Measurements from ENCODE around the gene CCDC116. TPM values are rescaled to one million over a fixed set of nuclear protein-coding genes. Genes with fewer than 3 reads are reported as not detected.
"Not testable (repeated sequence)": the region's sequence is repeated elsewhere in the genome, so short reads cannot be mapped to it uniquely, and the experiment has no call there.

The CCDC116 gene
- total RNA-seq, 2 donors from 2014 or later = 0.27 to 3.1 TPM

DNA sequence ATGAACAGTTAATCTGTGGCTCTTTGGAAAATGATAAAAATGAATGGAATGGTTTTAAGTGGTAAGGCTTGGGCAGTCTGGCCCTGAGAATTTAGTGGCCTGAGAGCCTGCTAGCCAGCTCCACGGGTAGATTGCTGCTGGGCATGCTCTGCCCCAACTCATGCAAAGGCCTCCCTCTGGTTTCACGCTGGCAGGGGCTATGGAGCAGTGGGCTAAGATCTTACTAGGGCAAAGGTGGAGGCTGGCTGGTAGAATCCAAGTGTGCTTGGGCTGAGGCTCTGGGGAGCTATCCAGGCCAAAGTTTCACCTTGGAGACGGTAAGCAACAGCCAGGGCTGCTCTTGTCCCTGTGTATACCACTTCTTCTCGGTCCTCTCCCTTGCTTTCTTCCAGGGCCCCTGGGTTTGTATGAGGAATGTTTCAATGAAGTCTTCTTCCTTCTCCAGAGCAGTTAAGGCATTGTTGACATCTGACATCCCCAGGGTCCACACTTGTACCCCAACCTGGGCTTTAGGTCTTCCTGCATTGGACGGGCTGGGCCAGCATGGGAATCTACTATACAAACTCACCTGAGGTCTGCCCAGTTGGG lies 37.6 kb upstream of the CCDC116 start:
- intact Hi-C loops (cut with DNase I) = no loop called here
- Histone ChIP-seq H3K27ac (no peak overlapping the region), H3K4me1 (replicated peaks) (peaks cover 15% of the 10 kb centered on the region), H3K9me3 (no peaks in the 10 kb centered on the region), H3K27me3 (replicated peaks; ENCODE audit: insufficient read depth) (no peaks in the 10 kb centered on the region), H3K4me3 (no peak overlapping the region), H3K36me3 (peaks cover 0 to 12% of the 10 kb centered on the region in 2 donors)
- 82% methylated on average over 5 of the region's 5 CpGs for WGBS
- TF ChIP-seq, protein P1, sequence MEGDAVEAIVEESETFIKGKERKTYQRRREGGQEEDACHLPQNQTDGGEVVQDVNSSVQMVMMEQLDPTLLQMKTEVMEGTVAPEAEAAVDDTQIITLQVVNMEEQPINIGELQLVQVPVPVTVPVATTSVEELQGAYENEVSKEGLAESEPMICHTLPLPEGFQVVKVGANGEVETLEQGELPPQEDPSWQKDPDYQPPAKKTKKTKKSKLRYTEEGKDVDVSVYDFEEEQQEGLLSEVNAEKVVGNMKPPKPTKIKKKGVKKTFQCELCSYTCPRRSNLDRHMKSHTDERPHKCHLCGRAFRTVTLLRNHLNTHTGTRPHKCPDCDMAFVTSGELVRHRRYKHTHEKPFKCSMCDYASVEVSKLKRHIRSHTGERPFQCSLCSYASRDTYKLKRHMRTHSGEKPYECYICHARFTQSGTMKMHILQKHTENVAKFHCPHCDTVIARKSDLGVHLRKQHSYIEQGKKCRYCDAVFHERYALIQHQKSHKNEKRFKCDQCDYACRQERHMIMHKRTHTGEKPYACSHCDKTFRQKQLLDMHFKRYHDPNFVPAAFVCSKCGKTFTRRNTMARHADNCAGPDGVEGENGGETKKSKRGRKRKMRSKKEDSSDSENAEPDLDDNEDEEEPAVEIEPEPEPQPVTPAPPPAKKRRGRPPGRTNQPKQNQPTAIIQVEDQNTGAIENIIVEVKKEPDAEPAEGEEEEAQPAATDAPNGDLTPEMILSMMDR (IDR thresholded peaks at IDR 0.05) = no peak
- TF ChIP-seq POLR2A (IDR thresholded peaks at IDR 0.05) = no peak
- no peak for TF ChIP-seq POLR2AphosphoS5 (IDR thresholded peaks at IDR 0.05)
- no peak for DNase-seq (ENCODE audit: low spot score)

DNA sequence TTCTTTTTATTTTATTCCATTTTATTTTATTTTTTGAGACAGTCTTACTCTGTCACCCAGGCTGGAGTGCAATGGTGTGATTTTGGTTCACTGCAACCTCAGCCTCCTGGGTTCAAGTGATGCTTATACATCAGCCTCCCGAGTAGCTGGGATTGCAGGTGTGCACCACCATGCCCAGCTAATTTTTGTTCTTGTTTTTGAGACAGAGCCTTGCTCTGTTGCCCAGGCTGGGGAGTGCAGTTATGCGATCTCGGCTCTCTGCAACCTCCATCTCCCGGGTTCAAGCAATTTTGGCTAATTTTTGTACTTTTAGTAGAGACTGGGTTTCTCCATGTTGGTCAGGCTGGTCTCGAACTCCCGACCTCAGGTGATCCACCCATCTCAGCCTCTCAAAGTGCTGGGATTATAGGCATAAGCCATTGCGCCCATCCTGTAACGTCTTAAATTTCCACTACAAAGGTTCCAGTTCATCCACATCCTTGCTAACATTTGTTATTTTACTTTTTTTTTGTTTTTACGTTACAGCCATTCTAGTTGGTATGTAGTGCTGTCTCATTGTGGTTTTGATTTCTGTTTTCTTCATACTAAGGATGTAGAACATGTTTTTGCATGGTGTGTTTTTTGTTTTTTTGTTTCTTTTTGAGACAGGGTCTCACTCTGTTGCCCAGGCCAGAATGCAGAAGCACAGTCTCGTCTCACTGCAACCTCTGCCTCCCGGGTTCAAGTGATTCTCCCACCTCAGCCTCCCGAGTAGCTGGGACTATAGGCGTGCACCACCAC lies 36.0 kb upstream of the CCDC116 start:
- H3K4me1 ChIP-seq (replicated peaks); H3K27me3 ChIP-seq (replicated peaks; ENCODE audit: insufficient read depth): not testable (repeated sequence)
- 94% methylated on average over 13 of the region's 13 CpGs for WGBS

DNA sequence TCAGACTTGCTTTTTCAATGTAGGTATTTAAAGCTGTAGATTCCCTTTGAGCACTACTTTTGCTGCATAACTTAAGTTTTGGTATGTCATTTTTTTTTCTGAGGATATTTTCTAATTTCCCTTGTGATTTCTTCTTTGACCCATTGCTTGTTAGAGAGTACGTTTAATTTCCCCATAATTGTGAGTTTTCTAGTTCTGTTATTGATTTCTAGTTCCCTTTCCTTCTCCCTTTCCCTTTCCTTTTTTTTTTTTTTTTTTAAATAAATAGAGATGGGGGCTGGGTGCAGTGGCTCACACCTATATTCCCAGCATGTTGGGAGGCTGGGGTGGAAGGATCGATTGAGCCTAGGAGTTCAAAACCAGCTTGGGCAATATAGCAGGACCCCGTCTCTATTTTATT lies 34.3 kb upstream of the CCDC116 start:
- WGBS = 89% methylated on average over 3 of the region's 3 CpGs
- H3K27me3 ChIP-seq (replicated peaks; ENCODE audit: insufficient read depth) = no peaks in the 10 kb centered on the region
- no peak overlapping the region for H3K27ac ChIP-seq
- TF ChIP-seq, protein P1 (IDR thresholded peaks at IDR 0.05) = no peak
- TF ChIP-seq POLR2AphosphoS5 (IDR thresholded peaks at IDR 0.05) (no peak), POLR2A (IDR thresholded peaks at IDR 0.05) (no peak)
- no peaks in the 10 kb centered on the region for H3K9me3 ChIP-seq
- H3K4me3 ChIP-seq = no peak overlapping the region
- H3K36me3 ChIP-seq = peaks cover 0 to 12% of the 10 kb centered on the region in 2 donors
- no peak for DNase-seq (ENCODE audit: low spot score)
- no peaks in the 10 kb centered on the region for H3K4me1 ChIP-seq (replicated peaks)
- intact Hi-C loops (cut with DNase I) = no loop called here

More for the DNA sequence above, 36.0 kb upstream of the CCDC116 start:
- DNase-seq (ENCODE audit: low spot score); intact Hi-C loops (cut with DNase I); H3K9me3 ChIP-seq; H3K27ac ChIP-seq; H3K4me3 ChIP-seq: not testable (repeated sequence)
- H3K36me3 ChIP-seq = peaks cover 0 to 12% of the 10 kb centered on the region in 2 donors

DNA sequence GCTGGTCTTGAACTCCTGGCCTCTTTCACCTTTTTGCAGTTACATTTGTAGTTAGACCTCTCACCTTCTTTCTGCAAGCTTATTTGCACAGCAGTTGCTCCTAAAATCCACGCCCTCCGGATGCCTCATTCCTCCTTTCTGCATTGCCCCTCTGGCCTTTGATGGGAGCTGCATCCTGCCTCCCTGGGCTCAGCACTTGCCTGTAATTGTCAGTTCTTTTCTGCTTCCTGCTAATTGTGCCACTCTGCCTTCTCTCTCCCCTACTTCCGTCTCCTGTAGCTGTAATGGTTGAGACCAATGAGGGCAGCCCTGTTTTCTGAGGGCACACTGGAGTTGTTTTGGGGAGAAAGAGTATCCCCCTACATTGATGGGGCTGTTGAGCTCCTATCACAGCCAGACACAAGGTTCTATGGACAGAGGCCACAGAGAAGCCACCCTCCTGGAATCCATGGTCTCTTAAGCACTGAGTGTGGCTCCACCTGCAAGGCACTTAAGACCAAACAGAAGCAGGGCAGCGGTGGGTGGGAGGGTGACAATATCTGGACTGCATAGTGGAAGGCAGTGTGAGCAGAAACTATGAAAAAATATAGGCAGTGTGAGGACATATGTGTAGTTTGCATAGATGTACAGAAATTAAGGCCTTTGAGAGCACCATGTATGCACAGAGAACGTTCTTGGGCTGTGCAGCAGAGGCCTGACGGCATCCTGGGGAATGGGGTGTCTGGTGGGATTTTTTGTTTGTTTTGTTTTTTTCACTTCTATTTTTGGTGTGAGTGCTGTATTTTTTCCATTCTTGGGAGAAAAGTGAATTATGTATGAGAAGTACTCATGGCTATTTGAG lies 33.3 kb upstream of the CCDC116 start:
- TF ChIP-seq POLR2AphosphoS5 (IDR thresholded peaks at IDR 0.05) = no peak
- TF ChIP-seq POLR2A (IDR thresholded peaks at IDR 0.05) = no peak
- TF ChIP-seq, protein P1 (IDR thresholded peaks at IDR 0.05) = no peak
- no peak for DNase-seq (ENCODE audit: low spot score)
- Histone ChIP-seq H3K4me1 (replicated peaks) (no peaks in the 10 kb centered on the region), H3K36me3 (peaks cover 0 to 2% of the 10 kb centered on the region in 2 donors), H3K4me3 (no peak overlapping the region), H3K9me3 (no peaks in the 10 kb centered on the region), H3K27me3 (replicated peaks; ENCODE audit: insufficient read depth) (no peaks in the 10 kb centered on the region), H3K27ac (no peak overlapping the region)
- intact Hi-C loops (cut with DNase I) = no loop called here
- 87% methylated on average over 6 of the region's 6 CpGs for WGBS

DNA sequence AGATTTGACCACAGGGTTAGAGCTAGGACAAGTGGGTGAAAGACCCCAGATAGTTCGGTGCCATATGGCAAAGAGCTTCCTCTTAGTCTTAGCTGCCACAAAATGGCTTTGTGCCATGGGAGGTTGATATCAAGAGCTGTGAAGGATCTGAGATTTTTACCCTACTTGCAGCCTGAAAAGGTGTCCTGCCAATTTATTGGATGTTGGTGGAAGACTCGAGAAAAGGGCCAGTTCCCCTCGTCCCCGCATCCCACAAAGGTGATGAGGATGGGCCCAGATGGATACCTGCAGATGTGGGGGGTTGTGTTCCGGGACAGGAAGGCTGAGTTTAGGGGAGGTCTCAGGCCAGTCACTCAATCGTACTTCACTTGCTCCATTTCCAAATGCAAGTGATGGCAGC lies 30.0 kb upstream of the CCDC116 start:
- no peak overlapping the region for H3K27ac ChIP-seq
- TF ChIP-seq POLR2A (IDR thresholded peaks at IDR 0.05) (no peak), POLR2AphosphoS5 (IDR thresholded peaks at IDR 0.05) (no peak)
- TF ChIP-seq, protein P1 (IDR thresholded peaks at IDR 0.05) = no peak
- H3K9me3 ChIP-seq = no peaks in the 10 kb centered on the region
- intact Hi-C loops (cut with DNase I) = no loop called here
- DNase-seq (ENCODE audit: low spot score) = no peak
- H3K27me3 ChIP-seq (replicated peaks; ENCODE audit: insufficient read depth) = no peaks in the 10 kb centered on the region
- no peaks in the 10 kb centered on the region for H3K4me1 ChIP-seq (replicated peaks)
- H3K4me3 ChIP-seq = no peak overlapping the region
- H3K36me3 ChIP-seq = no peaks in the 10 kb centered on the region
- WGBS = 93% methylated on average over 6 of the region's 6 CpGs

Measured in prostate gland (tissue), 2 donors.